Measurements from ENCODE around the gene IGSF9B. TPM values are rescaled to one million over a fixed set of nuclear protein-coding genes. Genes with fewer than 3 reads are reported as not detected.

IGSF9B gene
- total and polyA plus RNA-seq, 2 of the 13 experiments (the other 11 are each of a cell fraction or from before 2014, with no cell fraction given) = not detected

- in situ Hi-C loops (cut with HindIII; ENCODE audit: extremely low pct_ligation_motif_present, low pct_unique_long_range_greater_than_20kb) (no loop called here), intact Hi-C loops (cut with micrococcal nuclease; ENCODE audit: unreplicated experiment) (no loop called here)
- H3K4me3 ChIP-seq (replicated peaks in 1 of 3; ENCODE audit: insufficient read depth in 1 of 3, low read depth in 2 of 3, low read length in 3 of 3) = no peak overlapping the region
- 5% methylated on average over 10 of the region's 11 CpGs for WGBS (ENCODE audit: low lambda C conversion rate)
- H3K9ac ChIP-seq (ENCODE audit: insufficient read depth, low read depth, low read length) = no peak overlapping the region
- H2AFZ ChIP-seq (ENCODE audit: low read length) = no peak overlapping the region
- no TSS peak for BruUV-seq (replicated peaks)
- H3K79me2 ChIP-seq (ENCODE audit: insufficient read depth, low read length) = no peaks in the 10 kb centered on the region
- H3K4me1 ChIP-seq (ENCODE audit: insufficient read depth, low read length) = no peaks in the 10 kb centered on the region
- ChIA-PET POLR2A (no interaction called here), CTCF (ENCODE audit: low intra/inter-chr PET ratio, low total read pairs) (no interaction called here)
- no peaks in the 10 kb centered on the region for H3K36me3 ChIP-seq (replicated peaks in 1 of 2; ENCODE audit: control insufficient read depth in 1 of 2, insufficient read depth in 2 of 2, low read length in 2 of 2)
- H4K20me1 ChIP-seq (ENCODE audit: insufficient read depth, low read length) = no peaks in the 10 kb centered on the region
- no peak for TF ChIP-seq POLR2G (IDR thresholded peaks at IDR 0.05; ENCODE audit: low read depth, low read length)
- TF ChIP-seq E2F5 (CRISPR knock-in tag; conservative IDR thresholded peaks at IDR 0.05) = no peak
- no peak for TF ChIP-seq ZNF839 (CRISPR knock-in tag; IDR thresholded peaks at IDR 0.05; ENCODE audit: borderline replicate concordance)
- TF ChIP-seq HOXA9 (CRISPR knock-in tag; IDR thresholded peaks at IDR 0.05; ENCODE audit: borderline replicate concordance) = no peak
- TF ChIP-seq PHF21A (CRISPR knock-in tag; IDR thresholded peaks at IDR 0.05) = no peak
- no peak for TF ChIP-seq ZNF83 (CRISPR knock-in tag; IDR thresholded peaks at IDR 0.05; ENCODE audit: borderline replicate concordance)
- no peak for TF ChIP-seq ASH2L (IDR thresholded peaks at IDR 0.05; ENCODE audit: insufficient read length, low read depth, low read length)
- TF ChIP-seq ELF4 (CRISPR knock-in tag; IDR thresholded peaks at IDR 0.05; ENCODE audit: borderline replicate concordance) = no peak
- no peak for TF ChIP-seq ZNF12 (CRISPR knock-in tag; IDR thresholded peaks at IDR 0.05)
- TF ChIP-seq MTA3 (CRISPR knock-in tag; IDR thresholded peaks at IDR 0.05) = no peak
- TF ChIP-seq SKIL (CRISPR knock-in tag; IDR thresholded peaks at IDR 0.05; ENCODE audit: borderline replicate concordance) = no peak
- H3K27me3 ChIP-seq (ENCODE audit: control insufficient read depth in 1 of 2, insufficient read depth in 2 of 2, low read length in 2 of 2) = peaks cover 10 to 63% of the 10 kb centered on the region in 2 experiments; a peak in 4 of 5 replicates
- no peak overlapping the region for H3K4me2 ChIP-seq (ENCODE audit: low read depth, low read length)
- no peaks in the 10 kb centered on the region for H3K9me3 ChIP-seq (ENCODE audit: low read length)
- ATAC-seq (no peak), DNase-seq (ENCODE audit: low spot score) (no peak), FAIRE-seq (no peak)
- H3K27ac ChIP-seq (ENCODE audit: extremely low read length, insufficient read depth, low read length) = no peak overlapping the region
Observed at GRCh38 chr11:133971881-133972280, 15.1 kb upstream of the IGSF9B start.
